Measurements from ENCODE around the gene NEGR1.

NEGR1 gene

GRCh38 chr1:71850515-71850914 lies 431.8 kb downstream of the NEGR1 start:
- no peak for DNase-seq (ENCODE audit: low read depth)

DNA sequence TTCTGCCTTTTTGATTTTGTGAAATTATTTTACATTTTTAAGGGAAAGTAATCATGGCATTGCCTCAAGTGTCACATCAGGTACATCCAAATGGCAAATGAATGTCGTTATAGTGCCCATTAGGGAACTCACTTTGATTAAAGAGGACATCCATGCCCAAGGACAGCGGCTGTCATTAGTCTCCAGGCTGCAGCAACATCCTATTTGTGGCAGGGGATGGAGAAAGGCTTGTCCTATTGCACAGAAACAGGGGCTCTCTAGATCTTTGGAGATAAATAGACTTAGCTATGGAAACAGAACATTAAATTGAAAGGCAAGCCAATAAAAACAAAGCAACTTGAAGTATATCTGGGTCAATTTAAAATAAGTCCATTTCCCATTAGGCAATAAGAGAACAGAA lies 439.3 kb downstream of the NEGR1 start:
- no peak for DNase-seq (ENCODE audit: low read depth)

DNA sequence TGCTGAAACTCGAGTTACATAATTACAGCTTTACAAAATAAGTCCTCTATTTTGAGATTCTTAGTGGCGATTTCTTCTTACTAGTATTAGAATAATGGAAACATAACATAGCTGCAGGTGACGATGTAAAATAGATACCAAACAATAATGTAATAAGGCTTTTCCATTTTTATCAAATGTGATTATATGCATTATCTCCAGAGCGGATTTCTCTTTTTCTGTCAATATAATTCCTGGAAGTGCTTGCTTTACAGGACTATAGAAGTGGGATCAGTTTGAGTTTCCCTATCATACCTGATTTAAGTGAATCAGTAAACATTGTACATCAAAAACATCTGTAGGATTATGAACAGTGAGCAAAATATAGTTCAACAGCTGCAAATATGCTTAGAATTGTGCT lies 442.5 kb downstream of the NEGR1 start:
- DNase-seq (ENCODE audit: low read depth) = no peak

GRCh38 chr1:71836904-71837303 lies 445.4 kb downstream of the NEGR1 start:
- DNase-seq (ENCODE audit: low read depth) = no peak

DNA sequence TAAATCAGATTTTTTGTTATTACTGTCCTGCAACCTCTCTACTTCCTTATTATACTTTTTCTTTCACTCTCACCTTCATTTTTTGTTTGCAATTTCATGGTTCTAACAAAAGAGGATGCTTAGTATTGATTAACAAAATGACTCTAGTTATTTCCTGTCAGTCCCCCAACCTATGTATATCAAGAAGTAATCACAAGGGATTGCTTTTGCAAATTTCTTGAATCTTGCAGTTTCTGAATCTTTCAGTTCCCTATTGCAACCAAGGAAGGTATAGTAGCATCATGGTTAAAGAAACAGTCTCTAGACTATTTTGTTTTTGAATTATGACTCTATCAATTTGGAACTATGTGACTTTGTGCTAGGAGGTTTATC lies 446.9 kb downstream of the NEGR1 start:
- DNase-seq (ENCODE audit: low read depth) = no peak

DNA sequence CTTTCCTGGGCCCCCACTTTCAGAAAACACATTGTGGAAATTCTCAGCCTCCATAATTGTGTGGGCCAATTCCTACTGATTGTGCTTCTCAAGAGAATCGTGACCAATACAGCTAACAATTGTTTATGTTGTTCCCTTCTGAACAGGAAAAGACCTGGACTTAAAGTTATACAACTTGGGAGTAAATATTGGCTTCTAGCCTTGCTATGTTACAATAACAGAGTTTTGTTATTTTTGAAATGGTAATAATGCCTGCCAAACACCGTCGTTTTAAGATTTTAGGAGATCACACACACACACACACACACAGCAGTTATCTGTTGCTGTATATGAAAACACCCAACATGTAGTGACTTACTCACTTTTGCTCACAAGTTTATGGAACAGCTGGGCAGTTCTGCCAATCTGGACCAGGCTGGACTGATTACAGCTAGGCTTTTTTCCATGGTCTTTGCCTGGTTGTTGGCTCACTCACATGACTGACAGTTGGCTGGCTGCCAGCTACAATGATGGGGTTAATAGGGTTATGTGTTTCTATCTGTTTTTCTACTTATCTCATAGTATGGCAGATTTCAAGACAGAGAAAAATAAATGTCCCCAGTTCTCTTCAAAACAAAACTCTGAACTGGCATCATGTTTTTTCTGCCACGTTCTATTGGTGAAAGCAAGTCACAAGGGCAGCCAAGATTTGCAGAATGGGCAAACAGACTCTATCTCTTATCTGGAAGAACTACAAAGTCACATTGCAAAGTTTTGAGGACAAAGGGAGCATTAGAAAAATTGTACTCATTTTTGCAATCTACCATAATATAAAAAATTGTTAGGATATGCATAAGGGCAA lies 447.5 kb downstream of the NEGR1 start:
- no peak for DNase-seq (ENCODE audit: low read depth)

DNA sequence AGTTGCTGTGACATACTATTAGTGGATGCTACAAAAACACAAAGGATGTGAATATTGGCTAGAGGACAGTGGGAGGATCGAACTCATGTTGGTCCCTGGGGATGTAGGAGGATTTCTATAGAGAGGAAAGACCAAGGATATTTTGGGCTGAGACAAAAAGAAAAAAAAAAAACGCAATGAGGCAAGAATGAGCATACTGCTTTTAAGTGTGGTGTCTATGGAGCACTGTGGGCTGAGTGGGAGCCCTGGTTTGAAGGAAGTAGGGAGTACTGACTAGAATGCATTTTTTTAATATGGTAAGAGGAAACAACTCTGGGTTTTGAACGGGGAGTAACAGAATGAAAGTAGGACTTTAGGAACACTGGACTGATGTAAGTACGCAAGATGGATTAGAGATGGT lies 450.7 kb downstream of the NEGR1 start:
- no peak for DNase-seq (ENCODE audit: low read depth)

- DNase-seq (ENCODE audit: low read depth) = no peak
Observed at GRCh38 chr1:71829346-71829745, 453.0 kb downstream of the NEGR1 start.

DNA sequence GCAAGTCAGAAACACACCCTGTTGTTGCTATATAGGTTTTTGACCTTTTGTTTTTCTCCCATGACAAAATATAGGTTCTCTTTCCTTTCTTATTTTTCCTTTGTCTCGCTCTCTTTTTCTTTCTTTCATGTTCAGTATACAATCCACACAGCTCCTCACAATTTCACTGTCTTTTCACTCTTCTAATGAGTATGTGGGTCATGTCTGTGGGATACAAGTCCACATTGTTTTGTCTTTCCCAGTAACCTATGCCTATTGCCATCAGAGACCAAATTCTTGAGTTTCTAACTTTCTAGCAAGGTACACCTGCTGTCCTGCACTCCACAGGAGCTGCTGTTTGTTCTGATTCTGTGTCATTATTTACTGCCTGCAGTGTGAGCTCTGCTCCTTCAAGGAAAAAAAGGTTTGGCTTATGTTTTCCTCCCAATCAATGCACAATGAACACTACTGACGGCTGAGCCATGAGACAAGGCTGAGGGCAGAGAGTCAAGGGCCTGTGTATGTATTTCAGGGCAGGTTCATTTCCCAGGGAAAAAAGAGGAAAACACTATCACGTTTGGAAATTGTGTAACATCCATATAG lies 453.8 kb downstream of the NEGR1 start:
- no peak for DNase-seq (ENCODE audit: low read depth)

GRCh38 chr1:71823708-71824305 lies 458.5 kb downstream of the NEGR1 start:
- no peak for DNase-seq (ENCODE audit: low read depth)

GRCh38 chr1:71817028-71817427 lies 465.3 kb downstream of the NEGR1 start:
- no peak for DNase-seq (ENCODE audit: low read depth)

- DNase-seq (ENCODE audit: low read depth) = no peak
Observed at GRCh38 chr1:71809085-71809484, 473.3 kb downstream of the NEGR1 start.

DNA sequence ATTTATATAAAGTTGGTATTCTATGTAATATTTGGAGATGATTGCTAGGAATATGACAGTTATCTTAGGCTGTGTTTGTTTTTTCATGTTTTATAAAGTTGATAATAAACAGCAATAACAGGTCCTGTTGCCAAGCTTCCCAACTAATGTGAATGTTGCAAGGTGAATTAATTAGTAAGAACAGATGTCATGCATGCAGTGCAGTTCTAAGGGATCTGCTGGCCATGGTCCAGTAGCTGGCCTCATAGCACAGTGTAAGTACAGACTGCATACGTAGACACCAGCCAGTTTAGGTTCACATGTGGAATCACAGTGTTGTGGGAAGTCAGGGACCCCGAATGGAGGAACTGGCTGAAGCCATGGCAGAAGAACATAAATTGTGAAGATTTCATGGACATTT lies 478.2 kb downstream of the NEGR1 start:
- DNase-seq (ENCODE audit: low read depth) = no peak

GRCh38 chr1:71796006-71796405 lies 486.3 kb downstream of the NEGR1 start:
- DNase-seq (ENCODE audit: low read depth) = no peak

GRCh38 chr1:71792264-71792663 lies 490.1 kb downstream of the NEGR1 start:
- DNase-seq (ENCODE audit: low read depth) = no peak

DNA sequence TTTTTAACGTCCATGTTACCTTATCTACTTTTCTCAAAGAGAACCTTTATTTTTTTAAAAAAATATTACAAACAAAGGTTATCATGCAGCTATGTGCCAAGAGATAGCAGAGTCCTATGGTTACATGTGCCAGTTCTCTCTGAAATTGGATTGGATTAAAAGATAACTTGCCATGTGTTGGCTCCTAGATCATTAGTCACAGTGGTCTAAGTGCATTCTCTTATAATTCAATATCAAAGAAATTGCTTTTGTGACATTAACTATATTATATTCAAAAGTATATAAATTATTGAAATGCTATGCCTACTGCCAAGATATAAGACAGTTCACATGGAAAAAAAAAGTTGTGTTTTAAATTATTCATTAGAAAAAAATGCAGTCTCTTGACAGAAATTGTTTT lies 494.2 kb downstream of the NEGR1 start:
- no peak for DNase-seq (ENCODE audit: low read depth)

DNA sequence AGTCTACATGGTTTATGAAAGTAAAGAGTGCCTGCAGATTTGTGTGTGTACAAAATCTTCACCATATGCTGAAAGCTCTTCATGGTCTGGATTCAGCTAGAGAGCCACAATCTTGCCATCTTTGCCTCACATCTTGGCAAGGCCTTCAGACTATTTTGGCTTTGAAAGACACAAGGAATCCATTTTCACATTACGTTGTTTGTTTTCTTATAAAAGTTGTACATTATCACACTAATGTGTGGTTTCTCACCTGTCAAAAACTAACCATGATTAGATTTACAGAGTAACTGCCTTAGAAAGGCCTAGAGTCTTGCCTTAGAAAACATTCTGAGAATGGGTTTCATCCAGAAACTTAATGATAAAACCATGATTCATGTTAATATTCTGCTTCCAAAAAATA lies 494.6 kb downstream of the NEGR1 start:
- DNase-seq (ENCODE audit: low read depth) = no peak

DNA sequence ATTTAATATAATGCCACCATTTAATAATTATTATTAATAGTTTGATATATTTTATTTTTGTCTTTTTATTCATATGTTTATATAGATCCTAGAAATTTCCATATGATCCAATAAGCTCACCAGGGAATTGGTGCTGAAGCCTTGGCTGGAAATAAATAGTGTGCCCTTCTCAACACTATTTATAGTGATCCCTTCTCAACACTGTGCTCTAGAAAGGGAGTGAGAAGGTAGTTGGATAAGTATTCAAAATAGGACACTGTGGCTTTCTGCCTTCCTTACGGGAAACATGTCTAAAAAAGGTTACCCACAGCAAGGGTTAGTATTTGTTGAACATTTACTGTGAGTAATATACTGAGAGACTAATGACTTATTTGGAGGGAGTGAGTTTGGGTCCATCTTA lies 496.1 kb downstream of the NEGR1 start:
- DNase-seq (ENCODE audit: low read depth) = no peak

DNA sequence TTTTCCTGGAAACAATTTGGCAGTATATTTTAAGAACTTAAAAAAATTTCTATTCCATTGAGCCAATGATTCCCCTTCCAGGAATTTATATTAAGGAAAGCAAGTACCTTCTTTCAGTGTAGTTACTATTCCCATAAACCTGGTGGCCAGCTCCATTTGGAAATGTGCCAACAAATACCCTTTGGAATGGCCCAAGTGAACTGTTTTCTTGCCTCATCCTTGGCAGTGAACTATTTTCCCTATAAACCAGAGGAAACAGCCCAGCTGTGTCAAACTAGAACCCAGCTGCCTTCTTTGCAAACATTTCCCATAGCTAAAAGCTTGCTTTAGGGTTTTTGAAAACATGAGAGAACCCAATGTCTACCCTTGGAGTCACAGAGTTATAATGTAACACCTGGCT lies 496.9 kb downstream of the NEGR1 start:
- DNase-seq (ENCODE audit: low read depth) = no peak

- no peak for DNase-seq (ENCODE audit: low read depth)
Observed at GRCh38 chr1:71785000-71785399, 497.3 kb downstream of the NEGR1 start.

- DNase-seq (ENCODE audit: low read depth) = no peak
Observed at GRCh38 chr1:71784241-71784640, 498.1 kb downstream of the NEGR1 start.

- no peak for DNase-seq (ENCODE audit: low read depth)
Observed at GRCh38 chr1:71783071-71783470, 499.3 kb downstream of the NEGR1 start.

- DNase-seq (ENCODE audit: low read depth) = no peak
Observed at GRCh38 chr1:71781450-71781849, 500.9 kb downstream of the NEGR1 start.

DNA sequence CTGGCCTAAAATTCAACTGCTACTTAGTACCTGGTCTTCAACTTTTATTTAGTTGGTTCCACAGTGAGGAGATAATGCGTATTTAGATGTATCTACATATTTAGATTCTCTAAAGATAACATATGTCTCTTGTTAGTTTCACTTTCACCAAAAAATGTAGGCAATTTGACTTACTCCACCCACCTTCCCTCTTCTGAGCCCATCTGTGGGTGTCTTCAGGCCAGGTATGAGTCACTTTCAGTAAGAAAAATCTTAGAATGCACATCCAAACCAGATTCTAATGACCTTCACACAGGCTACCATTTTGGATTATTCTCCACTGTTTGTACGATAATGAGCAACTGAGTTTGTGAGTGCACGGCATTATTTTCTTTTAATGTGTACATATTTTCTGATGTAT lies 501.7 kb downstream of the NEGR1 start:
- DNase-seq (ENCODE audit: low read depth) = no peak
